Hypothalamus (tissue), 51 donors: ENCODE measurements around the gene TSNAXIP1.

Experiments
- DNase-seq, 51 donors: peaks; one replicate each; lab custom pipeline; 2025; lab: John Stamatoyannopoulos, UW

The TSNAXIP1 gene, protein sequence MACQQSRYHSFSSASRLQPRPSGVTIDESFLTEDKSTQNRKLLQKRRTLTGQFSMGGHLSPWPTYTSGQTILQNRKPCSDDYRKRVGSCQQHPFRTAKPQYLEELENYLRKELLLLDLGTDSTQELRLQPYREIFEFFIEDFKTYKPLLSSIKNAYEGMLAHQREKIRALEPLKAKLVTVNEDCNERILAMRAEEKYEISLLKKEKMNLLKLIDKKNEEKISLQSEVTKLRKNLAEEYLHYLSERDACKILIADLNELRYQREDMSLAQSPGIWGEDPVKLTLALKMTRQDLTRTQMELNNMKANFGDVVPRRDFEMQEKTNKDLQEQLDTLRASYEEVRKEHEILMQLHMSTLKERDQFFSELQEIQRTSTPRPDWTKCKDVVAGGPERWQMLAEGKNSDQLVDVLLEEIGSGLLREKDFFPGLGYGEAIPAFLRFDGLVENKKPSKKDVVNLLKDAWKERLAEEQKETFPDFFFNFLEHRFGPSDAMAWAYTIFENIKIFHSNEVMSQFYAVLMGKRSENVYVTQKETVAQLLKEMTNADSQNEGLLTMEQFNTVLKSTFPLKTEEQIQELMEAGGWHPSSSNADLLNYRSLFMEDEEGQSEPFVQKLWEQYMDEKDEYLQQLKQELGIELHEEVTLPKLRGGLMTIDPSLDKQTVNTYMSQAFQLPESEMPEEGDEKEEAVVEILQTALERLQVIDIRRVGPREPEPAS

DNA sequence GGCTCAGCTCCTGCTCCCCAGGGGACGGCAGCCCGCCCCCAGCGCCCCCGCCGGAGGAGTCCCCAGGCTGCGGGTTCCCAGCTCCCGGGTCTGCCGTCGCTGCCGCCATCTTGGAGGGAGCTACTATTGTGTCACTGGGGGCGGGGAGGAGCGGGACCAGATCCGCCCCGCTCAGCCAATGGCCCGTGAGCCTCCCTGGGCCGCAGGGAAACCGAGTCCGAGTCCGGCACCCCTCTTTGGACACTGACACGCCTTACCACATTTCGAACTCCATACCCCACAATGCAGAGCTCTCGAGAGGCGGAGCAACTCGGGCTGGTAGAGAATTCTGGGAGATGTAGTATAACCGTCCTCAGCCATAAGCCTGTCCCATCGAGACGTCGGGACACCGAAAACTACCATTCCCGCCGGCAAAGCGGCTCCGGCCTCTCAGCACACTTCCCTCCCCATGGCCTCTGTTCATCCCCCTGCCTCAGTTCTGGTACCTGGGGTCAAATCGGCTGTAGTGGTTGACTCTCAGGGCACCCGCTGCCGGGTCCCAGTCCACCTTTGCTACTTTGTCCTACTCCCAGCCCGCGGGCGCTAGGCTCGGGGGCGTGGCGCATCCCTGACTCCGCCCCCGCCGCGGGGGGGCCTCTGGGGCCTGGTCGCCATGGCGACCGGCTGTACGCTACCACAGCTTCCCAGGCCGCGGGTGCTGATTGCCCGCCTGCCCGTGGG, at the start of gene TSNAXIP1, which contains the start of gene RANBP10:
TSS of gene TSNAXIP1 (plus strand) at position 462 of the 720 bp plus-strand sequence. CDS start 261 bp downstream, outside the sequence.
TSS of gene RANBP10 (minus strand) at position 133 of the 720 bp plus-strand sequence. CDS start at position 109, 24 bp downstream.
- DNase-seq = peak; percentile 72 to 99 (median 97)

DNA sequence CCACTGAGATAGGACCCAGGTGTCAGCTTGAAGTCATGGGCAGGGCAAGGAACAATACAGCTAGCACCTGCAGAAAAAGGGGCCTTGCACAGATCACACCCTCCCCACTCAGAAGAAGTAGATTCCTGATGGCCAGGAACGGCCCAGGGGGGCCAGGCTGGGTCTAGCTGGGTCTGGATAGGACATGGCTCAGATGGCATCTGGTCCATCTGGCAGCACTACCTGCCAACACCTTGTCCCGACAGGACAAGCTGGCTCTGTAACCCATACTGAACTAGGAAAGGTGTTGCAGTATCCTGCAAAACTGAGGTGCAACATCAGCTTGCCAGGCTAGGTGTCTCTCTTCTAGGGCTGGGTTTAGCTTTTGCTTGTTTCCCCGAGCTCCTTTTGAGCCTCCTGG, 48.7 kb upstream of the TSNAXIP1 start:
- no peak for DNase-seq

DNA sequence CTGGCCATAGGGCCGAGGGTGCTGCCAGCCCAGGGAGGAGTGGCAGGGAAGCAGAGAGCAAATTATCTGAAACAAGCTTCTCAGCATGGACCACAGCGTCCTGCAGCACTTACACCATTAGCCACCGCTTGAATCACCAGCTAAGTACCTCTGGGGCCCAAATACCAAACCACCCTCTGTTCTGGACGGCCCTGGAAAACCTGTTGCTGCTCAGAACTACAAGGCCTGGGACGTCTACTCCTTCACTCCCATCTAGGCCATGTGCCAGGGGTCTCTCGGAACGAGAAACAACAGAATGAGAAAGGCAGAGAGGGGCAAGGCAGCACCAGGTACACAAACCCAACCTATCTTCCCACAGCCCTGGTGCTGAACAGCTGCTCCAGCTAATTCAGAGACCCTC, 47.7 kb upstream of the TSNAXIP1 start:
- DNase-seq = no peak

DNA sequence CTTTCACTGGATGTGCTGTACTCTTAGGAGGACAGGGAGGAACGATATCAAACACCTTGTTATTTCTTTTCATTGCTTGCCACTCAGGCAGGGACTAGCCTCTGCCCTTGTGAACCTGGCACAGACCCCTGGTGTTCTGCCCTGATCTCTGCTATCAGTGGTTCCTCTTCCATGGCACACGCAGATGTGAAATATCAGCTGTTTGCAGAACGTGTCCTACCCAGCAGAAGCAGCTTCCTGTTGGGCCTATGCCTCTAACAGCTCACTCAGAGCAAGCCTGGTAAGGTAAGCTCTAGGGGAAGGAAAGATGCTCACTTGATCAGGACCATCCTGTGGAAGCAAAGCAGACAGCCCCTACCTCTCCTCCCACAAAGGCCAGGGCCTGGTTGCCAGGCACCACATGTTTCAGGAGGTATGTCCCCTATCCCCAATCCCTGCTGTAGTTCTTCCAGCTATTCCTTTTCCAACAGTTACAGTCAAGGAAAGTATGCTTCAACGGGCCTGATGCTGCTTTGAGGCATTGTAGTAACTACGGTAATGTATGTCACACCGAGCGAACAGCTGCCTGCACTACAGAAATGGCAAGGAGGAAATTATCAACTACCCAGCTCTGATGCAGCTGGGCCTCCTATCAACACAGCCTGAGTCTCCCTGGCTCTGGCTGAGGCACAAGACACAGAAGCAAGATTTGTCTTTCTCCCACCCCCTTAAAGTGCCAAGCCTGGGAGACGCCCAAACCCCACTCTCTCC, 46.3 kb upstream of the TSNAXIP1 start:
- DNase-seq = no peak

DNA sequence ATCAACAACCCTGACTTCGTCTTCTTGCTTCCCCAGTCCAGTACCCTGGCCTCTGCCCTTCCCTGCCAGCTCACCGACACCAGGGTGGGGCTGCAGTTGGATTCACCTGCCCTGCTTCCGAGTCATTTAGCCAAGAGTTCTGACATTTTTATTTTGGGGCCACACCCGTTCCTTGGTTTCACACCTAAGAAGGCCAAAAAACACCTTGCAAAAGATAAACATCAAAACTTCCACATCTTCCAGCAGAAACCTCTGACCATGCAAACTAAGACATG, 45.8 kb upstream of the TSNAXIP1 start:
- DNase-seq = peak in 1 of 51 donors; percentile 2

DNA sequence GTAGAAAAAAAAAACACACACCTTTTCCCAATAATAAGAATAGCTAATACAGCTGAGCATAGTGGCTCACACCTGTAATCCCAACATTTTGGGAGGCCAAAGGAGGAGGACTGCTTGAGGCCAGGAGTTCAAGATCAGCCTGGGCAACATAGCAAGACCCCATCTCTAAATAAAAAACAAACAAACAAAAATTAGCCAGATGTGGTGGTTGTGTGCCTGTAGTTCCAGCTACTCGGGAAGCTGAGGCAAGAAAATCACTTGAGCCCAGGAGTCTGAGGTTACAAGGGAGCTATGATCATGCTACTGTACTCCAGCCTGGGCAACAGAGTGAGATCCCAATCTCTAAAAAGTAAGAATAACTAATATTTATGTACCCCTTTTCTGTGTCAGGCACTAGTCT, 44.8 kb upstream of the TSNAXIP1 start:
- no peak for DNase-seq

DNA sequence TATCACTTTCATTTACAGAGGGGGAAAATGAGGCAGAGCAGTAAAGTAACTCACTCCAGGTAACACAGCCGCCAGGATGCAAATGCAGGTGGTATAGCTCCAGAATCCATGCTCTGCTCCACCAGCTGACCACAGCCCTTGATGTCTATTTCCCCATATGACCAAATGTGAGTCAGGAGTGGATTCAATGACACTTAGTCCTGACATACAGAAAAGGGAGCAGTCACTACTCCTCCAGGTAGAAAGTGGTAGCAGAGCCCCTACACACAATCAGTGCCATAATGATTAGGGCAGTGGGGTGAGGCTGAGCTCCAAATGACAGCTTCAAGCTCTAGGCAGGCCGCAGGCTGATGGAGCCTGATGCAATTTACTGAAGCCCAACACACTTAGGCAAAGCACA, 44.3 kb upstream of the TSNAXIP1 start:
- DNase-seq = no peak

DNA sequence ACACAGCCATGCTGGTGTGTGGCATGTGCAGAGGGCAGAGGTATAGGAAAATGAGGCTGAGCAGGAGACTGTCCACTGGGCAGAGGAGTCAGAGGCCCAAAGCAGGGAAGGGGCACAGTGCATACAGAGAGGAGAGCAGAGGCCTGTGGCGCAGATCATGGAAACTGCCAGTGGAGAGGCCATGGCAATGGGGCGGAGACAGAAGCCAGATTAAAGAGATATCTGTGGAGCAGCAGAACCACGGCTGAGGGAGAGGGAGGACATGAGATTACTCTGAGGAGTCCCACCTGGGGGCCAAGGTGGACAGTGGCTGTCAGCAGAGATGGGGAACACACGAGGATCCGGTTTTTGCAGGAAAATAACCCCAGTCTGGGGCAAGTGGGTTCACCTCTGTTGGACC, 43.6 kb upstream of the TSNAXIP1 start:
- DNase-seq = no peak

DNA sequence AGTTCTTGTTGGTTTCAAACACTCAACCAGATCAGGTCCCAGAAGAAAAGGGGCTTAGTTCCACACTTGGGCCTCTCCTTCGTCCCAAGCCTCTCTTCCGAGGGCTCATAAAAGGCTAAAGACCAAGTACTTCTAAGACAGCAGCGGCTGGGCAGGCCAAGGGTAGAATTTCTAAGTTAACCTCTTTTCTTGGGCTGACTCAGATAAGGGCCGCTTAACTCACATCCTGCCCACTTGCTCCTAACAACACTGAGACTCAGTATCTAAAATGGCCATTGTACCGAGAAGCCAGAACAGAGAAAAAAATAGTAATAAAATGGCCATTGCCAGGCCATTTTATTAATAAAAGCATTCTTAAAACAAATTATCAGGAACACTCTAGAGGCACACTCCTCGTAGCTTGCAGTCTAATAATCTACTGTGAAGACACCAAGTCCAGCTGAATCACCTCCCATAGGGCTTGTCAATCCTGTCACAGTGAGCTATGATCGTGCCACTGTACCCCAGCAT, 42.5 kb upstream of the TSNAXIP1 start:
- no peak for DNase-seq

DNA sequence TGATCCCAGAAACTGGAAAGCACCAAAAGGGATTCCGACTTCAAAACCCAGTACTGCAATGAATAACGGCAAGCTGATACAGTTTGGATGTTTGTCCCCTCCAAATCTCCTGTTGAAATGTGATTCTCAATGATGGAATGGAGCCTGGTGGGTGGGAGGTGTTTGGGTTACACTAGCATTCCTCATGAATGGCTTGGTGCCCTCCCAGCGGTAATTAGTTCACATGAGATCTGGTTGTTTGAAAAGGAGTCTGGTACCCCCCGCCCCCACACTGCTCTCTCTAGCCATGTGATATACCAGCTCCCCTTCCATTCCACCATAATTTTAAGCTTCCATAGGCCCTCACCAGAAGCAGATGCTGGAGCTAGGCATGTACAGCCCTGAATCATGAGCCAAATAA, 40.4 kb upstream of the TSNAXIP1 start:
- no peak for DNase-seq

DNA sequence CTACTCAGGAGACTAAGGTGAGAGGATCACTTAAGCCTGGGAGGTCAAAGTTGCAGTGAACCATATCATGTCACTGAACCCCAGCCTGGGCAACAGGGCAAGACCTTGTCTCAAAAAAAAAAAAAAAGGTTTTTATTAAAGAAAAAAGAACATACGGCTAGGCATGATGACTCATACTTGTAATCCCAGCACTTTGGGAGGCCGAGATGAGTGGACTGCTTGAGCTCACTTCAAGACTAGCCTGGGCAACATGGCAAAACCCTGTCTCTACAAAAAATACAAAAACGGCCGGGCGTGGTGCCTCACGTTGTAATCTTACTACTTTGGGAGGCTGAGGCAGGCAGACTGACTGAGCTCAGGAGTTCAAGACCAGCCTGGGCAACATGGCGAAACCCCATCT, 38.7 kb upstream of the TSNAXIP1 start:
- DNase-seq = no peak

DNA sequence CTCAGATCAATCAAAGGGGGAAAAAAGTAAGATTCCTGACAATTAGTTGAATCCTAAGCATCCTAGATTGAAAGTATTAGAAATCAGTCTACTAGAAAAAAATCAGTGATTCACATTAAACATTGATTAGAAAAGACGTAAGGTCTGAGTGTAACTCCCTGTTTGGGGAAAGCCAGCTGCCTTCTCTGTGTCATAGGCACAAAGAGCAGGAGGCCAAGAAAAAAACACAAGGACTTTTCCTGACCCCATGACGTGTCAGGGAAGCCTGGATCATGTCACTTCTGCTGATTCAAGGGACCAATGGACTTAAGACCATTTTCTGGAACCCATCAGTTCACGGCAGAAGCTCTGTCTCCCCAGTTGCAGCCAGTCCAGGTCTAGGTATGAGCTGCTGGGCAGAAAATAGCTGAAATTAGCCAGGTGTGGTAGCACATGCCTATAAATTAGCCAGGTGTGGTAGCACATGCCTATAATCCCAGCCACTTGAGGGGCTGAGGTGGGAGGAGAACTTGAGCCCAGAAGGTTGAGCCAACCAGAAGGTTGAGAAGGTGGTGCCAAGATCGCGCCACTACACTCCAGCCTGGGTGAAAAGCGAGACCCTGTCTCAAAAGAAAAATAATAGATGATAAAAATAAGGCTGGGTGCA, 36.2 kb upstream of the TSNAXIP1 start:
- DNase-seq = no peak

DNA sequence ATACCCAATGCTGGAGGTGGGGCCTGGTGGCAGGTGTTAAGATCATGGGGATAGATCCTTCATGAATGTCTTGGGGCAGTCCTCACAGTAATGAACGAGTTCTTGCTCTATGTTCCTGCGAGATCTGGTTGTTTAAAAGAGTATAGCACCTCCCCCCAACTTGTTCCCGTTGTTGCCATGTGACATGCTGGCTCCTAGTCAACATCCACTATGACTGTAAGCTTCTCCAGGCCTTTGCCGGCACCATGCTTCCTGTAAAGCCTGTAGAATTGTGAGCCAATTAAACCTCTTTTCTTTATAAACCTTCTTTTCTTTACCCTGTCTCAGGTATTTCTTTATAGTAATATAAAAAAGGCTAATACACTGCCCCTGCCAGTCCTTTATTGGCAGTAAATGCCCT, 33.6 kb upstream of the TSNAXIP1 start:
- peak in 2 of 51 donors; percentile 1 to 2 for DNase-seq

DNA sequence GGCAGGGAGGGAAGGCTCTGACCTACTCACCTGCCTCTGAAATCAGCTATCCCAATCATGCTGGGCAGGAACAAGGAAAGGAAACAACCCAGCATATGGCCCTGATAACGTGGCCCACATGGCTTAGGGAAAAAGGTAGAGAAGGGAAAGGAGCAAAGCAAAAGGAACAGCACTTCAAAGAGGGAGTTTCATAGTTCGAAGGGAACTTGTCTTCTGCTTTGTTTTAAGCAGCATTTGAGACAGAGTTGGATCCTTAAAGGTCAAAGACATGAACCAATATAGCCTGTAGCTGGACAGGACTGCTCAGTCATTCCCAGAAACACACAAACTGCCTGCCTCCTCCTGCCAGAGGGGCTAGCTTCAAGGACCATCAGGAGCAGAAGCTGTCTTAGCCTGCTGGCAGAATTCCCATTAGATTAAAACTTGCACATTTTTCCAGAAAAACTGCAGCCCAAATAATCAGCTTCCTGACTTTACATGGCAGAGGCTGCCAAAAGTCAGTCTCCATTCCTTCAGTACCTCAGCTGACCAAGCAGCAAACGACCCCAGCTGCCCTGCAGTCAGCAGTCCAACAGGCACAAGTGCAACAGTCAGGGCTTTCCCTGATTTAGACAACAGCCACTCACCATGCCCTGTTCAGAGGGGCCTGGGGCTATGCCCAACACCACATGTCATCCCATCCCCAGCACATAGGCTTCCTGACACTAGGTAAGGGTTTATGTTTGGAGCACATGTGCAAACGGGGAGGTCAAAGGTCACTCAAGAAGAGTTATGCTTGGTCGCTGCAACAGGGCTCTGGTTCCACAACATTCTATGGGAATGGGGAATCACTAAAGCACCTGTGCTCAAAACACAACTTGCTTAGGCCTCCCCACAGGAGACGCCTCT, 32.9 kb upstream of the TSNAXIP1 start:
- DNase-seq = no peak

DNA sequence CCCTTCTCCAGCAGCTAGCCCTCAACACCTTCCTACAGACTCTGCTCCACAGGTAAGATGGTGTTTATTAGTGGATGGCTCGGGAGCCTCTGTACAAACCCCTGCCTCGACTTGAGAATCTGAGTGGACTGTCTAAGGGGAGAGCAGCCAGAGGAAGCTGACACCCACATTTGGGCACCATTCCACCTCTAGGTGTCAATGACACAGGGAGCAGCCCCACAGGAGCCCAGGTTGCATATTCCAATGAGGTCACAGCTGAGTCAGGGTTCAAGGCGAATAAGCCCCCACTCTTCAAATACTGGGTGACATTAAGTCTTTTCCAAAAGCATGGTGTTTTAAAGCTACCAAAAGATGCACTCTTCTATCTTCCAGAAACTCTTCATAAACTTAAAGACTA, 32.2 kb upstream of the TSNAXIP1 start:
- no peak for DNase-seq

DNA sequence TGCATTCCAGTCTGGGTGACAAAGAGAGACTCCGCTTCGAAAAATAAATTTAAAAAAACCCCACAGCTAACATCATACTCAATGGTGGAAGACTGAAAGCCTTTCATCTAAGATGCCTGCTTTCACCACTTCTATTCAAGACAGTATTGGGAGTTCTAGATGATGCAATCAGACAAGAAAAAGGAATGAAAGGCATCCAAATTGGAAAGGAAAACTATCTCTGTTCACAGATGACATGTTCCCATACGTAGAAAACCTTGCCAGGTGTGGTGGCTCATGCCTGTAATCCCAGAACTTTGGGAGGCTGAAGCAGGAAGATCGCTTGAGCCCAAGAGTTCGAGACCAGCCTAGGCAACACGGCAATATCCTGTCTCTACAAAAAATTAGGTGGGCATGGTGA, 31.4 kb upstream of the TSNAXIP1 start:
- no peak for DNase-seq

DNA sequence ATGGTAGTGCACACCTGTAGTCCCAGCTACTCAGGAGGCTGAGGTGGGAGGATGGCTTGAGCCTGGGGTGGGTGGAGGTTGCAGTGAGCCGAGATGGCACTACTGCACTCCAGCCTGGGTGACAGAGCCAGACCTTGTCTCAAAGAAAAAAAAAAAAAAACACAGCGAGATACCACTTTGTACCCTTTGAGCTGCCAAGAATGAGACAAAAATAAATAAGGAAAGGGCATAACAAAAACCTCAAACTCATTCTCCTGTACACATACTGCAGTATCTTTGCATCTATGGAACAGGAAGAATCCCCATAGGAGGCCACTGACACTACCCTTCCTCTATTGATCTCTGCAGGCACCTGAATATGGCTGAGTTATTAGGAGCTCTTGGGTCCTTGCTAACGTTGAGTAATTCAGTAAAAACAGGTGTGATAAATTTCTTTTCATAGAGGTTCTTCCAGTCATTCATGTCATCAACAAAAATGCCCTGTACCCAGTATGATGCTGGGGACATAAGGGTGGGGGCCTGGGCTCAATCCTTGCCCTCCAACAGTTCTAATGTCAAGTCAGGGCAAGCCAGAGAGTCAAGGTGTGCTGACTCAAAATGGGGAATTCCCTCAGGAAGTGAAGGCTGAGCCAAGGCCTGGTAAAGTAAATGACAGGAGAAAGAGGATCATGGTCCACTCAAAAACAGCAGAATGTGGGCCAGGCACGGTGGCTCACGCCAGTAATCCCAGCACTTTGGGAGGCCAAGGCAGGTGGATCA, 27.3 kb upstream of the TSNAXIP1 start:
- no peak for DNase-seq

DNA sequence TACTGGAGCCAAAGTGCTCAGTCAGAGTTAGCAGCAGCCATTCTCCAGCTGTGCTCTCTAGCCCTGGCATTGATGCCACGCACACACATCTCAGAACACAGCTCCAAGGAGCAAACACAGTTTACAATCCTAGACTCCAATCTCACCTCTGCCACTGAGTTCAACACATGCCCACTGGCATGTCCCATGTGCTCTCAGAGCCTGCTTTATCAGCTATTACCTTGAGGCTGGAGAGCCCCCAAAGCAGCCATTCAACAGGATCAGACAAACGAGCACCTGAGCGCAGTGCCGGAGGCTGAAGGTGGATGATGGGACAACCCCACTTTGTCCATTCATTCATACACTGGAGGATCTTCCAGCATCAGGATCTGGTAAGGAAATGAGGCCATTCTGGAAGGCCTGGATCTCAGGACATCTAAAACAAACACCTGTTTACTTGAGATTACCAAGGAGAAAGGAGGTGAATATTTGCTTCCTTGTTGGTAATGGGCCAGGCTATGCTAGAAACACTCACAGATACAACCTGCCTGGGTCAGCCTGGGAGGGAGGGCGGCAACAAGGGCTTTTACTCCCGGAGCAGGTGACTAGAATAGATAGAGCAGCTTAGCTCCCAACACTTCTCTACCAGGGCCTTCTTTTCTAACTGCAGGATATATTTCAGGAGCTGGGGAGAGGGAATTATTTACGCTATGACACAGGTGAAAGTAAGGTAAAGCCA, 25.7 kb upstream of the TSNAXIP1 start:
- DNase-seq = no peak
